Iris pigment epithelial cell (primary cell): Measurements from ENCODE around the gene TNFRSF6B.

ENCODE experiments used
- DNase-seq: peaks from one replicate; pipeline ENCODE4 v3.0.0-alpha.2; 2011; ENCODE audit warnings: low read depth

Gene TNFRSF6B

DNA sequence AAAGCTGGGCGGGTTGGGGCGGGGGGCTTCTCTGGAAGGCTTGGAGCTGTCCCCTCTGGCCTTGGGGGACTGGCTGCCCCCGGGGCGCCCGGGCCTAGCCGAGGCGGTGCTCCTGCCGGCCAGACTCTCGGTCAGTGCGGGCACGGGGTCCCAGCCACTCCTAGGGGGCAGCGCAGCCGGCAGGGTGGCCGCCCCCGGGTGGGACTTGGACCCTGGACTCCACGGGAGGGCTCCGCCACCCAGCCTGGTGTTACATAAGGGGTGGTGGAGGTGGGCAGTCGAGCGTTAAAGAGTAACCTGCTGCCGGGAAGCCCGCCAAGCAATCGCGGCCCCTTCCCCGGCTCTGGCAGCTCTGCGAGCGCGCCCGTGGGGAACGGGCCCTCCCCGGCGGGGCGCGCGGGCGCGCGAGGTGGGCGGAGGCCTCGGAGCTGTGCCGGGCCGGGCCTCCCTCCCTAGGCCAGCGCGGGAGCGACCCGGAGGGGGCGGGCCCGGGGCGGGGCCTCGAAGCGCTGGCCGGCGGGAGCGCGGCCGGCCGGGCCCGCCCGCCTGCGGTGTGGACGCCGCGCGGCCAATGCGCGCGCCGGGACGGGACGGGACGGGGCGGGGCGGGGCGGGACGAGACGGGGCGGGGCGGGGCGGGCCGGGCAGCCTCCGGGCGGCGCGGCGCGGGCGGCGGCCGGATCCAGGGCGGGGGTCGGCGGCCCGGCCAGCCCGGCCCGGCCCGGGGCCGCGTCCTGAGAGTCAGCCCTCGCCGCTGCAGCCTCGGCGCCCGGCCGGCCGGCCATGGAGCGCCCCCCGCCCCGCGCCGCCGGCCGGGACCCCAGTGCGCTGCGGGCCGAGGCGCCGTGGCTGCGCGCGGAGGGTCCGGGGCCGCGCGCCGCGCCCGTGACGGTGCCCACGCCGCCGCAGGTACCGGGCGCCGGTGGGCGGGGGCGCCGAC, 42.9 kb downstream of the TNFRSF6B start, which contains the start of gene SLC2A4RG:
SLC2A4RG (plus strand) TSS at position 647 of the 940 bp plus-strand sequence; CDS start at position 784, 137 bp downstream.
- DNase-seq = peak; percentile 66

DNA sequence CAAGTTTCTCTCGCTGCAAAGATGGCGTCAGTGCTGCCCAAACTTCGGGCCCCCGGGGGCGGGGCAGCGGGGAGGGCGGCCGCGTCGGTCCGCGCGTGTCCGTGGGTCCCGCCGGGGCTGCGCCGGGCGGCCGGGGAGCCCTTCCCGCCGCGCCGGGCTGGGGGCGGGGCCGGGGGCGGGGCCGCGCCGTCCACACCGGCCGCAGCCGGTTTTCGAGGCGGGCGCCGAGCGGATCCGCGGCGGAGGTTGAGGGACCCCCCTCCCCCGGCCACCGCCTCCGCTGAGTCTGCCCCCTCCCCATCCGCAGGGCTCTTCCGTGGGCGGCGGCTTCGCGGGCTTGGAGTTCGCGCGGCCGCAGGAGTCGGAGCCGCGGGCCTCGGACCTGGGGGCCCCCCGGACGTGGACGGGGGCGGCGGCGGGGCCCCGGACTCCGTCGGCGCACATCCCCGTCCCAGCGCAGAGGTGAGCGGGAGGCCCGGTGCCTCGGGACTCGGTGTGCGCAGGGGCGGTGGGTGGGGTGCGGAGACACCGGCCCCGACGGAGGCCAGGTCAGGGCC, 43.7 kb downstream of the TNFRSF6B start:
- DNase-seq = peak; percentile 22

DNA sequence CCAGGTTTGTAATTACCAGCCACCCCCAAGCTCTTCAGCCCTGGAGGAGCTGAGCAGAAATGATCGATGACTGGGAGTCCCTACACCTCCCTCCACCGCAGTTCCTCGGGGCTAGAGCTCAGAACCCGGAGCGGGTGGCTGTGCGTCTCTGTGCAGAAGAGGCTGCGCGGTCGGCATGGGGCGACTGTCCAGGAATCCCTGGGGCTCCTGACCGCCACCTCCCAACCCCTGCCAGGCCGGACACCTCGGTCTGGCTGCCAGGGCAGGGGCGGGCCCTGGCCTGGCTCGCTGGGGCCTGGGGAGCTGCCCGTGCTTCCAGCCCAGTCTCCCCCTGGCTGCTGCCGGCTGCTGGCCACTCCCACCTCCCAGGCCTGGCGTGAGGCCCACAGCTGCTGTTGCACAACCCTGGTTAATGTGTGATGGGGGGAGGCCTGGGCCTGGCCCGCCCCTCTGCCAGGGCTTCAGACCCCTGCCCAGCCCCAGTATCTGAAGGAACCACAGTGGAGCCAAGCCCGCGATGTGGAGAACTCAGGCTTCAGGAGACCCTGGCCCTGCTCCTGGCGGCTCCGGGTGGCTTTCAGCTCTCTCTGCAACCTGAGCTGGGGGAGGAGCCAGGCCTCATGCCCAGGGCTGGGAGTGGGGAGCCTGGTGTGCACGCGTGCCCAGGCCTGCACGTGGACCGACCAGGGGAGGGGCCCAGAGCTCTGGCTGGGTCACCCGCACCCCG, 44.3 kb downstream of the TNFRSF6B start:
- peak; percentile 90 for DNase-seq

DNA sequence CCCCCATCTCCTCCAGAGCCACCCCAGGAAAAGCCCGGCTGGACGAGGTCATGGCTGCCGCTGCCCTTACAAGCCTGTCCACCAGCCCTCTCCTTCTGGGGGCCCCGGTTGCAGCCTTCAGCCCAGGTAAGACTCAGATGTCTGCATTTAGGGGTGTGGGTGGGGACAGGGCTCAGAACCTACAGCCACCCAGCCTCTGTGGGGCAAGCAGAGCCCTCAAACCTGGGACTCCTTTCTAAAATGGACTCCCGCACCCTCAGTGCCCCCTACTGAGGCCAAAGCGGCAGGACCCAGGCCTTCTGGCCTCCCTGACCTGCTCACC, 44.9 kb downstream of the TNFRSF6B start:
- no peak for DNase-seq

DNA sequence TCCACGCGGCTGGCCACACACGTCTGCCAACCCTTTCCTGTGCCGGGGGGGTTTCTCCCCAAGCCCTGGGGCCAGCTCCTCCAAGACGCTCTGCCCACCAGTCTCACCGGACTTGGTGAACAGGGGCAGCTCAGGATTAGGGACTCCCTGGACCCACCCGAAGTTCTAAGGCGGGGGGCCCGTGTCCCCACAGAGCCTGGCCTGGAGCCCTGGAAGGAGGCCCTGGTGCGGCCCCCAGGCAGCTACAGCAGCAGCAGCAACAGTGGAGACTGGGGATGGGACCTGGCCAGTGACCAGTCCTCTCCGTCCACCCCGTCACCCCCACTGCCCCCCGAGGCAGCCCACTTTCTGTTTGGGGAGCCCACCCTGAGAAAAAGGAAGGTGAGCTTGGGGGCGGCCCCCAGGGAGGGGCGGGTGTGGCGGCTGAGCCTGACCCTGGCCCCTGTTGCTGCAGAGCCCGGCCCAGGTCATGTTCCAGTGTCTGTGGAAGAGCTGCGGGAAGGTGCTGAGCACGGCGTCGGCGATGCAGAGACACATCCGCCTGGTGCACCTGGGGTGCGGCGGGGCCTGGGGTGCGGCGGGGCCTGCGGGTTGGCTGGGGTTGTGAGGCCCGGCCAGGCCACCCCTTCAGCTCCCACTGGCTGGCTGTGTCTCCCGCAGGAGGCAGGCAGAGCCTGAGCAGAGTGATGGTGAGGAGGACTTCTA, 45.4 kb downstream of the TNFRSF6B start:
- DNase-seq = no peak

DNA sequence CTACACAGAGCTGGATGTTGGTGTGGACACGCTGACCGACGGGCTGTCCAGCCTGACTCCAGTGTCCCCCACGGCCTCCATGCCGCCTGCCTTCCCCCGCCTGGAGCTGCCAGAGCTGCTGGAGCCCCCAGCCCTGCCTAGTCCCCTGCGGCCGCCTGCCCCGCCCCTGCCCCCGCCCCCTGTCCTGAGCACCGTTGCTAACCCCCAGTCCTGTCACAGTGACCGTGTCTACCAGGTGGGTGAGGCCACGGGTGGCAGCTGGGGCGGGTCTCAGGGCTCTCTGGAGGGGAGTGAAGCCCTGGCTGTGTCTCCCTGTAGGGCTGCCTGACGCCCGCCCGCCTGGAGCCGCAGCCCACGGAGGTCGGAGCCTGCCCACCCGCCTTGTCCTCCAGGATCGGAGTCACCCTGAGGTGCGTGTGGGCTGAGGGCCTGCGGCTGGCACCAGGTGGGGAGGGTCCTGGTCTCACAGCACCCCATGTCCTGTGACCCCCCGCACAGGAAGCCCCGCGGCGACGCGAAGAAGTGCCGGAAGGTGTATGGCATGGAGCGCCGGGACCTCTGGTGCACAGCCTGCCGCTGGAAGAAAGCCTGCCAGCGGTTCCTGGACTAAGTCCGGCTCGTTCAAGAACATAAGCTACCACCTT, 46.1 kb downstream of the TNFRSF6B start:
- no peak for DNase-seq

DNA sequence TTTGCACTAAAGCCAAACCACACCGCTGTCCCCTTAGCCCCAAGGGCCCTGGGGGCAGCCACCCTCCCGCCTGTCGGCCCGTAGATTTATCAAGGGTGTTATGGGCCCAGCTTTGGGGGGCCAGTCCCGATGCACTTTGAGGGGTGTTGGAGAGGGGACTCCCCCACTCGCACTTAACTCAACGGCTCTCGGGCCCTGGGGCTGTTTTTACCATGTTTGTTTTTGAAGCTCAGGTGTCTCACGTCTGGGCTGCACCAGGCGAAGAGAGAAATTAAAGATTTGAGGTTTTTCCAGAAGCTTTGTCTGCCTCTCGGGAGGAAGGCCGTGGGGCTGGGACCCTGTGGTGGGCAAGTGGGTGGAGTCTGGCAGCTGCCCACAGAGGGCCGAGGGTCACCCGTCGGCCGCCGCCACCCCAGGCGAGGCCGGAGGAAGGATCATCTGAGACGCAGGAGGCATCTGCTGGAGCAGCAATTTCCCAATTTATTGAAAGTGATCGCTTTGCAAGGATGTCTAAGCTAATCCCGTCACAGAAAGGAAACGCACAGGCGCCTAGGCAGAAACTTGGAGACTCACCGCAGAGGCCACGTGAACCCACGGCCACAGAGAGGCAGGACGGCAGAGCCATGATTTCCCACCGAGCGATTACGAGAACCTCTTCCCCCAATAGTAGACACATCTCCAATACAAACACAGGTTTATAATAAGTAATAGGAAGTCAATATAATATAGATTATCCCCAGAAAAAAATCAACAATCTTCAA, 46.9 kb downstream of the TNFRSF6B start:
- no peak for DNase-seq

DNA sequence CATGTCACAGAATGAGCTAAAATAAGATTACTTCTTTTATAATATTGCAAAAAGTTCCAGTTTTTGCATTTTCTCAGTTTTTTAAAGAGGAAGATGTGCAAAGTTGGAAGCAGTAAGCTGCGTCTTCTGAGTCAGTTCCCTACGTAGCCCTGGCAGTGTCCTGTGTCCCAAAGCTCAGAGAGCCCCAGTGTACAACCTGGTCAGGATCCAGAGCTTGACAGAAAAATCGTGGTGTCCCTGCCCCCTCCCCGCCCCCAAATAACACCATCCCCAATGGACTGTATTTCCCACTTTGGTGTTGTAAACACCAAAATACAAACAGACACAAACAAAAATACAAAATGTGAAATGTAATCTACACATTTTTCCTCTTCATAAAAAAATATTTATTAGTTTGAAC, 47.7 kb downstream of the TNFRSF6B start:
- no peak for DNase-seq

DNA sequence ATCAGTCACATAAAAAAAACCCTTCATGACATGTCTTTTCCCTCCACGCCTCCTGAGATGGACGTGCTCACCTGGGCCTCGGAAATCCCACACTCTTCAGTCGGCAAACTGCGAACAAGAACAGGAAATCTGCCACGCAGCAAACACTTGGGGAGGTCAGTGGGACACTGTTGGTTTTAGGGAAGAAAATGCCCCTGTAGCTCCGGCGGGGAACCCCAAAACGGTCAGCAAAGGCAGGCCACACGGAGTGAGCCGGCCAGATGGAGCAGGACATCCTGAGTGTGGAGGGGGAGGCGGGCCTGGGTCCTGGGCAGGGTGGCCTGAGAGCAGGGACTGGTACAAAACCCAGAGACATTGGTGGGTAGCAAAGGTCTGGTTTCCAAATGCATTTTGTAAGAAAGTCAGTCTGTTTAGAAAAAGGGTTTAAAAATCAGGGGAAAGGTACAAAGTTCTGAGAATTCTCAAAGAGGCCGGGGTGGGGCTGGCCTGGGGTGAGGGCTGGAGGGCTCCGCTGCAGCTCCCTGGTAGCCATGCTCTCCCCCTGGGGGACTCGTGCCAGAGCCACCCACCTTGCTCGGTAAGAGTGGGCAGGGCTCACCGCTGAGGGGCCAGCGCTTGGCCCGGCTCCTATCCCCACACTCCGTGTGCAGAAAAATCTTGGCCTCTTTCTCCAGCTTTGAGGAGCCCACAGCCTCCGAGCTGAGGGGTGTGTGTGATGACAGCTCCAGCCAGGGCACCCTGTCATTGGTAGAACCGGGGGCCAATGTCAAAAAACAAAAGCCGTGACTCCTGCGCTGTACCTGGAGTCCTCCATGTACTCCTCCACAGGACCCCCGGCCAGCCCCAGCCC, 48.3 kb downstream of the TNFRSF6B start:
- DNase-seq = no peak

DNA sequence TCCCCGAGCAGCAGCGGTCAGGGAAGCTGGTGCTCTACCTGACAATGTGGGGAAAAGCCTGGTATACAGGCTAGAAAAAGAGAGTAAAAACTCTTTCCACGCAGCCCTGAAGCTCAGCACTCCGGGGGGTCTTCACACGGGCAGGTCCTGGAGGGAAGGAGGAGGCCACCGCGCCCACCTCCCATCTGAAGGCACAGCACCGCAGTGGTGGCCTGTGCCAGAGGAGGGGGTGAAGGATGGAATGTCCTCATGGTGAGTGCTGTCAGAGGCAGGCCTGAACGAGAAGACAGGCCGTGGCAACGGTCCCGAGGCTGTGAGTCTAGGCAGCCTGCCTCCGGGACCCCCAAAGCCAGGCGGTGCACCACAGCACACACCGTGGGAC, 49.0 kb downstream of the TNFRSF6B start:
- no peak for DNase-seq

DNA sequence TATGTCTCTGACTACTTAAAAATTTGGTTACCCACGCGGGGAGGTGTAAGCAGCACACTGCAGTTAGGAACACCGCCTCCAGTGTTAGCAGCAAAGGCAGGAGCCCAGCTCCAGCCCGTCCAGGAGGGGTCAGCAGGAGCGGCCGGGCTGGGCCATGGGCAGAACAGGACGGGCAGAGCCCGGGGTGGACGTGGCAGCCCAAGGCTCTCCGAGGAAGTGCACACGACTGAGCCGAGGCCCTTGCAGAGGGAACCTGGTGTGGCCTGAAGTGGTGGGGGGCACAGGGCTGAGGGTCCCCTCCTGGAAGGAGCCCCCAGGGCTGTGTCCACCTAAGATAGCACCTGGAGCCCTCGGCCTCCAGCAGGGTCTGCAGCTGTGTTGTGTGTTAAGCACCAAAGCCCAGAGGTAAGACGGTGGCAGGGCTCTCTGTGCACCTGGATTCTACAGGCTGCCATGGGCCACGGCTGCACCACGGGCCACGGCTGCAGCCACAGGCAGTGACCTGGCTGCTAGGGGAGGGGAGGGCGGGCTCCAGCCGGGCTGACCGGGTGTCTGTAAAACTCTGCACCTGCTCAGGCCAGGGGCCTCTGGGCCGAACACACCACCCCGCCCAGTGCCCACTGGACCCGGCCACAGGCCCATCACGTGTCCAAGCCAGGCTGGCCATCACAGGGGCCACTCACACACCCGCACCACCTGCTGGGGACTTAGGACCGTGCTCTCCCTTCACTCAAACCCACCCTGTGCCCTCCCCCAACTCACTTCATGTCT, 49.7 kb downstream of the TNFRSF6B start:
- DNase-seq = no peak

DNA sequence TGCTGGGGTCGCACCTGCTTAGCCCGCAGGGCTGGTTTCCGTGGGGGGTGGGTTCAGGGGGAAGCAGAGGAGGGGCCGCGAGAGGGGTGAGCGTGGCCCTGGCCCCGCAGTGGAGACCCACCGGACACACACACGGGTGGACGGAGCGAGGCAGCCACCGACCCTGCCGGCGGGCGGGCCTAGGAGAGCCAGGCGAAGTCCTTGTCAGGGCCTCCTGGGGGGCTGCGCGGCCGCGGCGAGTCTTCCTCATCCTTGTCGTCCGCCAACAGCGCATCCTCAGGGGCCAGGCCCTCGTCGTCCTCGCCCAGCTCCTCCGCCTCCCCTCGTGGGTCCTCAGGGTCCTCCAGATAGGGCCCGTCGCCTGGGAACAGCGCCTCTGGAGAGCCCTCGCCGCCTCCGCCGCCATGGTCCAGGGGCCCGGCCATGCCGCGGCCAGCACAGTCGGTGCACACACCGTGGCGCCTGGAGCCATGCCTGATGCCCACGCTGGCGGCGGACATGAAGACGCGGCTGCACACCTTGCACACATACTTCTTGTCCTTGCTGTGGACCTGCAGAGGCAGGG, 50.4 kb downstream of the TNFRSF6B start:
- no peak for DNase-seq

DNA sequence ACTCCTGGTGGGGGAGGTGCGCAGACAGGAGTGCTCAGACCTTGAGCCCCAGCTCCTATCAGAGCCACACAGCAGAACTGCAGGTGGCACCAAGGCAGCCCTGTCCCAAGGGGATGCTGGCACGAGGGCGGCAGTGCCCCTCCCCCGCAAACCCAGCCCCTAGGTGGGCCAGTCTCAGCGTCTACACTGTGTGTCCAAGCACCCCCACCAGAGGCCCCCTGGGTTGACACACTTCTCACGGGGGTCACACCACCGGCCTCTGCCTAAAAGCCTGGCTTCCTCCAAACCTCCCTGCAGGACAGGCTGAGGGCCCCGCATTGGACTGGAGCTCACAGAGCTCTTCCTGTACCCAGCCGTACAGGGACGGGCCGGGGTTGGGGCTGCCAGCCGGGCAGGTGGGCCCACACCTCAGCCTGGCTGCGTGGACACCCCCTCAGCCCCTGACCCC, 51.2 kb downstream of the TNFRSF6B start:
- no peak for DNase-seq
